Activated T-cell treated with anti-CD3 and anti-CD28 coated beads, Interleukin-2, amount 50 U/mL, for 72 hours (primary cell): ENCODE results near the gene LPCAT2. TPM values are rescaled to one million over a fixed set of nuclear protein-coding genes. Genes with fewer than 3 reads are reported as not detected.

Experiments used
- ATAC-seq, 2 donors: fragments of 150-1000 bp; cut with Tn5 transposase; replicated peaks in 1 of 2; 2 replicates each; pipeline ENCODE4 v1.10.0; 2021; ENCODE audit warnings: moderate library complexity in 2 of 2, mild to moderate bottlenecking in 1 of 2
- DNase-seq, 2 donors: peaks; one replicate each; pipeline ENCODE4 v3.0.0; 2021 to 2022; ENCODE audit warnings: mixed read lengths in 1 of 2
- H3K27ac Mint-ChIP-seq: one replicate; pipeline ENCODE4 v1.8.0; 2022; ENCODE audit warnings: mild to moderate bottlenecking, moderate library complexity, mixed read lengths
- H3K27me3 Mint-ChIP-seq: one replicate; pipeline ENCODE4 v1.8.0; 2022; ENCODE audit warnings: low read depth, mixed read lengths
- H3K36me3 Mint-ChIP-seq, 2 donors: one replicate each; pipeline ENCODE4 v1.8.0; 2022; ENCODE audit warnings: mixed read lengths in 2 of 2, mild to moderate bottlenecking in 1 of 2; ENCODE audit not compliant: insufficient read depth in 2 of 2
- H3K4me1 Mint-ChIP-seq: one replicate; pipeline ENCODE4 v1.8.0; 2022; ENCODE audit warnings: low read depth, mixed read lengths
- H3K4me3 Mint-ChIP-seq, 2 donors: one replicate each; pipeline ENCODE4 v1.8.0; 2022; ENCODE audit warnings: mild to moderate bottlenecking in 2 of 2, mixed read lengths in 2 of 2, moderate library complexity in 2 of 2
- H3K9me3 Mint-ChIP-seq, 2 donors: one replicate each; pipeline ENCODE4 v1.8.0; 2022; ENCODE audit warnings: mixed read lengths in 2 of 2
- total RNA-seq, 2 donors: library from RNA; stranded (reverse); gene quantifications; one replicate each; pipeline ENCODE4 v1.2.3, GENCODE V29; 2022

Gene LPCAT2, protein sequence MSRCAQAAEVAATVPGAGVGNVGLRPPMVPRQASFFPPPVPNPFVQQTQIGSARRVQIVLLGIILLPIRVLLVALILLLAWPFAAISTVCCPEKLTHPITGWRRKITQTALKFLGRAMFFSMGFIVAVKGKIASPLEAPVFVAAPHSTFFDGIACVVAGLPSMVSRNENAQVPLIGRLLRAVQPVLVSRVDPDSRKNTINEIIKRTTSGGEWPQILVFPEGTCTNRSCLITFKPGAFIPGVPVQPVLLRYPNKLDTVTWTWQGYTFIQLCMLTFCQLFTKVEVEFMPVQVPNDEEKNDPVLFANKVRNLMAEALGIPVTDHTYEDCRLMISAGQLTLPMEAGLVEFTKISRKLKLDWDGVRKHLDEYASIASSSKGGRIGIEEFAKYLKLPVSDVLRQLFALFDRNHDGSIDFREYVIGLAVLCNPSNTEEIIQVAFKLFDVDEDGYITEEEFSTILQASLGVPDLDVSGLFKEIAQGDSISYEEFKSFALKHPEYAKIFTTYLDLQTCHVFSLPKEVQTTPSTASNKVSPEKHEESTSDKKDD
- 1 to 10 TPM; 1.5 to 2.0 TPM for total RNA-seq

GRCh38 chr16:55508941-55509931, at the start of gene LPCAT2:
LPCAT2 (plus strand) TSS chr16:55509072; CDS start chr16:55509182, 110 bp downstream.
- peaks cover 9% of the 10 kb centered on the region for H3K4me1 Mint-ChIP-seq
- peaks cover 0 to 6% of the 10 kb centered on the region in 2 donors for H3K9me3 Mint-ChIP-seq
- H3K27ac Mint-ChIP-seq, result no peak within 1 kb of the TSS
- peaks cover 1 to 6% of the 10 kb centered on the region in 2 donors for H3K36me3 Mint-ChIP-seq
- H3K4me3 Mint-ChIP-seq, result peak within 1 kb of the TSS; percentile 34 to 77
- peak; percentile 62 to 63 for DNase-seq
- ATAC-seq, result peak; percentile 90 to 91
- peaks cover 47% of the 10 kb centered on the region for H3K27me3 Mint-ChIP-seq

- ATAC-seq, result no peak
- no peak overlapping the region for H3K27ac Mint-ChIP-seq
- no peak for DNase-seq
- H3K27me3 Mint-ChIP-seq, result peaks cover 16% of the 10 kb centered on the region
- H3K4me3 Mint-ChIP-seq, result no peak overlapping the region
- no peaks in the 10 kb centered on the region for H3K36me3 Mint-ChIP-seq
- no peaks in the 10 kb centered on the region for H3K9me3 Mint-ChIP-seq
- no peaks in the 10 kb centered on the region for H3K4me1 Mint-ChIP-seq
Measured at GRCh38 chr16:55462241-55462640, 46.6 kb upstream of the LPCAT2 start.

GRCh38 chr16:55464375-55464774, 44.5 kb upstream of the LPCAT2 start:
- Mint-ChIP-seq H3K9me3 (no peaks in the 10 kb centered on the region), H3K27me3 (peaks cover 21% of the 10 kb centered on the region)

DNA sequence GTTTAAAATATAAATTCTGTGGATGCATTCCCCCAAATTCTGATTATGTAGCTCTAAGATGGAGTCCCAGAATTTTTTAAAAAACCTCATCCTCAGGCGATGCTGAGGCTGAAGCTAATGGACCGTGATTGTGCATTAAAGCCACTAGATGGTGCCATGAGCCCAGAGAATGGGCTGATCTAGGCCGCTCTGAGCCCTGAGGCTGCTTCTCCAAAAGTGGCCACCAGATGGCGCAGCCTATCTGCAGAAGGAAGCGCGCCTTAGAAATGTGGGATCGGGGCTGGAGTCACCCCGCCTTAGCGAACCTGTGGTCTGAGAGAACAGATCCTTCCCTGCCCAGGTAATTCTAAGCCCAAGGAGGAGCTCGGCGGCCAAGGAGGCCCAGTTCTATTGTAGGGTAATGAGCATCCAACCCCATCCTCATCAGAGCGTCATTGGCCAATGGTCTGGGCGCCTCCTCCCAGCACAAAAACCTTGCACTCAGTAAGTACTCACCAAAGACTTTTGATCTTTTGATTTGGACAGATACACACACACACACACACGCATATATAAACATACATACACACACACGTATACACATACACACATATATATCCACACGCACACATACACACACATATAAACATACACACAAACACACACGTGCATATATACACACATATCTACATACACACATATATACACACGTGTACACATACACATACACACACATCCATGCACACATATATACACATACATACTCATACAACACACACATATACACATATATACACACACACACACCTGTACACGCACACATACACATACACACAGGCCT, 43.6 kb upstream of the LPCAT2 start:
- ATAC-seq (peak; percentile 93 to 94), DNase-seq (peak; percentile 85 to 86)
- H3K27me3 Mint-ChIP-seq, result peaks cover 23% of the 10 kb centered on the region
- H3K4me3 Mint-ChIP-seq, result no peak overlapping the region
- H3K36me3 Mint-ChIP-seq, result no peaks in the 10 kb centered on the region
- no peak overlapping the region for H3K27ac Mint-ChIP-seq
- H3K4me1 Mint-ChIP-seq, result no peaks in the 10 kb centered on the region
- no peaks in the 10 kb centered on the region for H3K9me3 Mint-ChIP-seq

More at GRCh38 chr16:55464375-55464774, 44.5 kb upstream of the LPCAT2 start:
- no peaks in the 10 kb centered on the region for H3K36me3 Mint-ChIP-seq
- no peak overlapping the region for H3K4me3 Mint-ChIP-seq
- no peak overlapping the region for H3K27ac Mint-ChIP-seq
- ATAC-seq (no peak), DNase-seq (no peak)
- H3K4me1 Mint-ChIP-seq, result no peaks in the 10 kb centered on the region

- no peaks in the 10 kb centered on the region for H3K9me3 Mint-ChIP-seq
- no peaks in the 10 kb centered on the region for H3K36me3 Mint-ChIP-seq
- peaks cover 23% of the 10 kb centered on the region for H3K27me3 Mint-ChIP-seq
- no peak overlapping the region for H3K27ac Mint-ChIP-seq
- DNase-seq (no peak), ATAC-seq (no peak)
- H3K4me3 Mint-ChIP-seq, result no peak overlapping the region
- H3K4me1 Mint-ChIP-seq, result peaks cover 4% of the 10 kb centered on the region
Measured at GRCh38 chr16:55466209-55466608, 42.7 kb upstream of the LPCAT2 start.

GRCh38 chr16:55467898-55468297, 41.0 kb upstream of the LPCAT2 start:
- Mint-ChIP-seq H3K4me1 (peaks cover 18% of the 10 kb centered on the region), H3K27ac (no peak overlapping the region), H3K27me3 (peaks cover 27% of the 10 kb centered on the region), H3K9me3 (no peaks in the 10 kb centered on the region), H3K36me3 (no peaks in the 10 kb centered on the region), H3K4me3 (no peak overlapping the region)
- no peak for DNase-seq
- ATAC-seq, result no peak

- no peak overlapping the region for H3K27ac Mint-ChIP-seq
- H3K36me3 Mint-ChIP-seq, result no peaks in the 10 kb centered on the region
- H3K4me1 Mint-ChIP-seq, result peaks cover 21% of the 10 kb centered on the region
- no peak for DNase-seq
- H3K4me3 Mint-ChIP-seq, result no peak overlapping the region
- ATAC-seq, result no peak
- no peaks in the 10 kb centered on the region for H3K9me3 Mint-ChIP-seq
- H3K27me3 Mint-ChIP-seq, result peaks cover 33% of the 10 kb centered on the region
Measured at GRCh38 chr16:55468352-55468990, 40.4 kb upstream of the LPCAT2 start.

- Mint-ChIP-seq H3K4me1 (peaks cover 21% of the 10 kb centered on the region), H3K36me3 (no peaks in the 10 kb centered on the region), H3K4me3 (no peak overlapping the region), H3K9me3 (no peaks in the 10 kb centered on the region), H3K27ac (no peak overlapping the region), H3K27me3 (peaks cover 37% of the 10 kb centered on the region)
- ATAC-seq (no peak), DNase-seq (no peak)
Measured at GRCh38 chr16:55469821-55470532, 38.9 kb upstream of the LPCAT2 start.

- H3K4me1 Mint-ChIP-seq, result peaks cover 21% of the 10 kb centered on the region
- H3K36me3 Mint-ChIP-seq, result no peaks in the 10 kb centered on the region
- H3K27me3 Mint-ChIP-seq, result peaks cover 43% of the 10 kb centered on the region
- peak in 1 of 2 donors; percentile 33 for ATAC-seq
- peak overlapping the region; percentile 71 for H3K27ac Mint-ChIP-seq
- H3K4me3 Mint-ChIP-seq, result peak overlapping the region; percentile 18 to 53
- H3K9me3 Mint-ChIP-seq, result no peaks in the 10 kb centered on the region
- DNase-seq, result no peak
Measured at GRCh38 chr16:55470533-55471371, 38.1 kb upstream of the LPCAT2 start.

- peak; percentile 98 for ATAC-seq
- Mint-ChIP-seq H3K27me3 (peaks cover 49% of the 10 kb centered on the region), H3K9me3 (no peaks in the 10 kb centered on the region), H3K36me3 (no peaks in the 10 kb centered on the region), H3K4me3 (peak overlapping the region; percentile 18 to 53), H3K4me1 (peaks cover 21% of the 10 kb centered on the region), H3K27ac (peak overlapping the region; percentile 71)
- DNase-seq, result peak; percentile 38 to 58
Measured at GRCh38 chr16:55471448-55472097, 37.3 kb upstream of the LPCAT2 start.
